GM18505 (cell line): ENCODE data around the gene DDI2.
A peak's percentile ranks its signal among the peaks of the same experiment; 100 is the strongest.
"Not testable (repeated sequence)": the region's sequence is repeated elsewhere in the genome, so short reads cannot be mapped to it uniquely, and the experiment has no call there.

ENCODE experiments used
- ATAC-seq: cut with Tn5 transposase; IDR thresholded peaks from one replicate; pipeline ENCODE4 v1.9.1; 2021; ENCODE audit not compliant: unreplicated experiment
- POLR2A ChIP-seq: IDR thresholded peaks from 4 replicates; pipeline ENCODE4 v1.6.1; 2011; ENCODE audit warnings: borderline replicate concordance; ENCODE audit not compliant: insufficient read depth, insufficient read length; ENCODE audit errors: extremely low read depth

The DDI2 gene

GRCh38 chr1:15595809-15596617 is 21.2 kb upstream of the DDI2 start:
- ATAC-seq, result no peak
- TF ChIP-seq POLR2A, result no peak

- TF ChIP-seq POLR2A, result no peak
- no peak for ATAC-seq
Observed at GRCh38 chr1:15598436-15598835, 18.8 kb upstream of the DDI2 start.

DNA sequence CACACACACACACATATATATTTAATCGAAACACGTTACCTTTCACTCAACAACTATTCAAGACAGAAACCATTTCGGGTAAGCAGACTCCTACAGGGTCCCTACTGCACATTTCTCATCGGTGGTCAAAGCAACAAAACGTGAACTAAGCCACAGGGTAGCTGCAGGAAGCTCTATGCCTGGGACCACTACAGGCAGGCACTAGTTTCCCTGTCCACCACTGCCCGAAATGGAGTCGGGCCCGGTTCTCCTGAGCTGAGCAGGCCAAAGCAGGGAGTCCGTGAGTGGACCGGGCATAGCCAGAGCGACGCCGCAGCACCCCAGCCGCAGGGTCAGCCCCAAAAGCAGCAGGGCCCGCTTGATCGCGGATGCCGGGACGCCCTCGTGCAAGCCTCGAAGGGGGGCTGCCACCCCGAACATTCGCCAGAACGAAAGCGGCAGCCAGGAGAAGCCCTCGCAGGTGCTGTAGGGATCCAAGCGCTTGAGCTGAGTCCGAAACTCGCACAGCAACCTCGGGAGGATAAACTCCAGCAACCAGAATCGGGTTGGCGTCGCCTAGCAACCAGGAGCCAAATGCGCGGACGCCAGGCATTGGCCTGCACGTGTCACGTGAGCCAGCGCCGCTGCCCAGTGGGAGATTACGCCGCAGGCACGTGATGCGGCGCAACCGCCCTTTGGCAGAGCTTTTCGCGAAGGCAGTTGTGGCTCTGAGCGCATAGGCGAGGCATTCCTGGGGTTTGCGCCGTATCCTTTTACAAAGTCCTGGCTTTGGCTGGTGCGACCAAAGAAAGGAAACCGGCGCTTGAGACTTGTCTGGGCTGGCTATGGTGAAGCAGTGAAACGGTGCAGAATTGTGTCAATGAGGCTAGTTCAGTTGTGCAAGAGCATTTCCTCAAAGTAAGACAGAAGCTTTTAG is 13.9 kb upstream of the DDI2 start:
- peak; percentile 88 for ATAC-seq
- TF ChIP-seq POLR2A, result peak; percentile 62

DNA sequence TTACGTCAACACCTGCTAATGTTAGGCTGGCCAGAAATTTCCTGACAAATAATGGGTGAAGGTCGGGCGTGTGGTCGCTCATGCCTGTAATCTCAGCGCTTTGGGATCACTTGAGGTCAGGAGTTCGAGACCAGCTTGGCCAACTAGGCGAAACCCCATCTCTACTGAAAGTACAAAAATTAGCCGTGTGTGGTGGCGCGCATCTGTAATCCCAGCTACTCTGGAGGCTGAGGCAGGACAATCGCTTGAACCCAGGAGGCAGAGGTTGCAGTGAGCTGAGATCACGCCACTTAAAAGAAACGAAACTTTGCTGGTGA is 13.3 kb upstream of the DDI2 start:
- not testable (repeated sequence) for ATAC-seq

GRCh38 chr1:15604400-15604799 is 12.9 kb upstream of the DDI2 start:
- not testable (repeated sequence) for ATAC-seq

DNA sequence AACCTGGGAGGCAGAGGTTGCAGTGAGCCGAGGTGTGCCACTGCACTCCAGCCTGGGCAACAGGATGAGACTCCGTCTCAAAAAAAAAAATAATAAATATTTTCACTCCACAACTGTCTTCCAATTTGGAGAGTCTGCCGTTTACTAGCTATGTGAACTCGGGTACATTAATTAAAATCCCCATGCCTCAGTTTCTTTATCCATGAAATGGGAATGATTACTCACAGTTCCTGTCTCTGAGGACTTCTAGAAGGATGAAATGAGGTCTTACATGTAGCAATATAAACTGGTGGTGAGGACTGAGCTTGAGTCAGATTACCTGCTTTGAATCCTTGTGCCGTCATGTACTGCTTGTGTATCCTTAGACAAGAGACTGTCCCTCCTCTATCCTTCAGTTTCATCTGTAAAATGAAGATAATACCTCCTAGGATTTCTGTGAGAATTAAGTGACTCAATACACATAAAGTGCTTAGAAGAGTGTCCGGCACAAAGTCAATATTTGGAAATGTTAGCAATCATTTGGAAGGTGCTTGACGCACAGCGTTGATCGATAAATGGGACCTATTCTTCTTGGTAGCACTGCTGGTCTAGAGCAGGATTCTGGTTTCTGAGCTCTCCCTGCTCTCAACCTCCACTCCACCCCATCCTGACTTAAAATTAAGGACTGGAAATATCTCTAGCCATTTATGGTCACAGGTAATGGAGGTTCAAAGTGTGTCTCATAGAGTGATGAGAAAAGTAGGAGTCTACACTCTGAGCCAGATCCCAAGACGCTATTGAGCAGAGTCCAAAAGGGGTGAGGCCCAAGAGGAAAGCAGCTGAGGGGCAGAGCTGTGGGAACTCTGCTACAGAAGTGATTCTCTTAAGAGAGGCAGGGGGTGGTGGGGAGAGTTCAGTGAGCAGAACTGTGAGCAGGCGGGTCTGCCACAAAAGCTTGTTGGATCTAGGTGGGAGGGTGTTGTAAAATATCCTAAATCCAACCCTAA is 11.6 kb upstream of the DDI2 start:
- no peak for TF ChIP-seq POLR2A
- no peak for ATAC-seq

GRCh38 chr1:15609631-15610030 is 7.6 kb upstream of the DDI2 start:
- no peak for TF ChIP-seq POLR2A
- ATAC-seq, result no peak

DNA sequence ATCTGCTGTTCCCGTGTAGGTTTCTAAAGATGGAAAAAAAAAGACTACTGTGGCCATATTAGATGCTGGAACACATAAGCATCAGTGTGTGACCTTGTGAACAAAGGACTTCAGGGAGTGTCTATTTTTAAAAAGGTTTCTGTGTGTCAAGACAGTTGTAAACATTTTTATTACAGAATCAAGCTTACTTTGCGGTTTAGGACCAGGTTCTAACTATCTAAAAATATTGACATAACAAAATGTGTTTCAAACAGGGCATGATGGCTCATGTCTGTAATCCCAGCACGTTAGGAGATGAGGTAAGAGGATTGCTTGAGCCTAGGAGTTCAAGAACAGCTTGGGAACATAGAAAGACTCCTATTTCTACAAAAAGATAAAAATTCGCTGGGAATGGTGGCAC is 7.1 kb upstream of the DDI2 start:
- no peak for TF ChIP-seq POLR2A
- no peak for ATAC-seq

DNA sequence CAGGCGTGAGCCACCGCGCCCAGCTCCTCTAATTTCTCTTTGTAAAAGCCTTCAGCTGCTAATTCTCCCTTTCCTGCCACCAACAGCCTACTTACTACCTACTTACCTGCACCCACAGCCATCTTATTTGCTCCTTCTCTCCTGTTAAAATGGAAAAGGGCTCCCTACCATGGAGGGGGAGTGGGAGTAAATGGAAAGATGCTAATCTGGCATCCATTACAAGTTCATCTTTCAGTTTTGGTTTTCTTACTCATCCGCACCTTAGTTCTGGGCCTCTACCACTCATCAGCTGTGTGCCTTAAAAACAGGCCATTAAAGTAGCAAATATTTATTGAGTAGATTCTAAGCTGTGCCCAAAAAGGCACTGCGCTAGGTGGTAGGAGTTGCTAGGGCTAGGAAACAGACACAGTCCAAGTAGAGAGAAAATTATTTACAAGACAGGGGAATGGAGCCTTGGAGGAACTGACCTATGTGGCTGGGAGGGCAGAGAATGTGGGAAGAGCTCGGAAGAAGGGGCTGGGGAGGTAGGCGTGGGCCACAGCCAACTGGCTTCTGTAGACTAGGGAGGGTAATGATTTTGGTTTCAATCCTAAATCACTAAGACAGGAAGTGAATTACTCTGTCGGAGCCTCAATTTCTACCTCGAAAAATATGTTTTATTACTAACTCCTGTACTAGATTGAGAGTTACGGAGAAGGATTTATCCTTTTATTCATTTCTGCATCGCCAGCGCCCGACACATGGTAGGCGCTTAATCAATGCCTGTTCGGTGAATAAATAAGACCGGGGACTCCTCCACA is 685 bp upstream of the DDI2 start:
- ATAC-seq, result no peak
- no peak for TF ChIP-seq POLR2A

DNA sequence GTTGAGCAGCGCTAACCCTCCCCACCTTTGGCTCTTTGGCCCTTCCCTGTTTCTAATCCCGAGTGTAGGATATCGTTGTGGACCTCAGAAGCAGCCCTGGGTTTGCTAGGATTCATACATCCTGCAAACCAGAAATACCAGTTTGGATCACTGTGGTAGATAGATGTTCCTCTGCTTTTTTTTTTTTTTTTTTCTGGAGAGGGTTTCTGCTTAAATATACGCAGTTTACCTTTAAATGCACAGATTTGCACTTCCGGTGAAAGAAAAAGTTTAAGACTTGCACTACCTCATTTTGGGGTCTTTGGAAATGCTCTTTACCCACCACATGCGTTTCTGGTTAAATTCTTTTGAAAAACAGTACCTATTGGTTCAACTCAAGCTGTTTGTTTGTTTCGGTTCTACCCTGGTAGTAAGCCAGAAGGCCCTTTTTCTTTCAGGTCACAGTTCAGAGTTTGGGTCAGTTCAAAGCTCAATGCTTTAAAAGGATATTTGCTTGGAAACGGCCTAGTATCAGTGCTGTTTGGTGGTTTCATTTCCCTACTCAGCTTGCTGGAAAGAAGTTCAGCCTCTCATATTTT is 908 bp downstream of the DDI2 start:
- TF ChIP-seq POLR2A, result no peak
- no peak for ATAC-seq

GRCh38 chr1:15618655-15619525 is 1.6 kb downstream of the DDI2 start:
- no peak for ATAC-seq
- TF ChIP-seq POLR2A, result no peak

DNA sequence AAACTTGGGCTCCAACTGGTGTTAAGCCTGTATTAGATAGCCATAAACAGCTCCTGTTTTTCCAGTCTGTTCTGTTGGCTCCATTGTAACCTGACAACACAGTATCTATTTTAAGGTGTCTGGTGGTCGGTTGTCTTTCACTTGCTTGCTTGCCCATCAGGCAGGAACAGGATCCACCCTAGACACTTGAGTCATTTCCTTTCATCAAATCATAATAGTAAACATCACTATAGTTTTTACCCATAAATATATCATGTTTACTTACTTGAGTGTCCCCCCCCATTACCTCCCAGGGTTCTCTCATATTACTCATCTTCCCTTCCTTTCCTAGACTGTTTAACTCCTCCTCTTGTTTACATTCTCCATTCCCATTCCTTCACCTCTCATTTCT is 2.9 kb downstream of the DDI2 start:
- TF ChIP-seq POLR2A, result no peak

More for the DNA sequence above, 2.9 kb downstream of the DDI2 start:
- no peak for ATAC-seq
